ENCODE measurements around the gene AAK1. TPM values are rescaled to one million over a fixed set of nuclear protein-coding genes. Genes with fewer than 3 reads are reported as not detected.
"Not testable (repeated sequence)": the region's sequence is repeated elsewhere in the genome, so short reads cannot be mapped to it uniquely, and the experiment has no call there.

AAK1 gene
- polyA plus RNA-seq, 1 of the 3 experiments (the other 2 are of a cell fraction) = 13.4 TPM

DNA sequence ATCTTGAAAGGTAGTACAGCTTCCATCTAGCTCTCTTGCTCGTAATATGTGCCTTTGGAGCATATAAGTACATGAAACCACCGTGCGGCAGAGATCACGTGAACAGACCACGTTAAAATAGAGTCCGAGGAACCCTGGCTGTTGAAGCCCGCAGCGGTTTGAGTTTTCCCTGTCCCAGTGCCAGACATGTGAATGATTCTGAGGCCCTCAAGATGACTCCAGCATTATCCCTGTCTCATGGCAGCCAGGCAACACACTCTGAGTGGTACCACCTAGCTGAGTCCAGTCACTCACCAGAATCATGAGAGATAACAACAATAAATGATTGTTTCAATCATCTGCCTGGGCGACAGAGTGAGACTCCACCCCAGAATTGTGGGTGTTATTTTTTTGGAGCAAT lies 21.6 kb upstream of the AAK1 start:
- Histone ChIP-seq H3K4me1 (ENCODE audit: control insufficient read depth in 1 of 2, insufficient read depth in 2 of 2, low read depth in 1 of 2, low read length in 1 of 2) (peaks cover 0 to 6% of the 10 kb centered on the region in 2 experiments; a peak in 3 of 4 replicates), H3F3A (replicated peaks; ENCODE audit: insufficient read depth) (peaks cover 21% of the 10 kb centered on the region), H2AFZ (ENCODE audit: low read depth) (no peak overlapping the region), H3K4me2 (no peak overlapping the region), H3K79me2 (ENCODE audit: insufficient read depth) (no peaks in the 10 kb centered on the region), H3K4me3 (ENCODE audit: low read depth in 2 of 2, low read length in 1 of 2) (no peak overlapping the region), H3K9me3 (0 out of 2 replicates have a peak, but pooled peaks cover 3% of the 10 kb centered on the region), H4K20me1 (ENCODE audit: insufficient read depth) (no peaks in the 10 kb centered on the region), H3K9ac (no peak overlapping the region), H3K27ac (ENCODE audit: low read depth in 2 of 2, low read length in 1 of 2) (no peak overlapping the region), H3K36me3 (replicated peaks in 1 of 2; ENCODE audit: control insufficient read depth in 1 of 2, insufficient read depth in 2 of 2, low read length in 1 of 2) (peaks cover 0 to 5% of the 10 kb centered on the region in 2 experiments), H3K27me3 (ENCODE audit: insufficient read depth) (no peaks in the 10 kb centered on the region), H3K9me2 (no peaks in the 10 kb centered on the region)
- TF ChIP-seq RXRA (IDR thresholded peaks at IDR 0.05; ENCODE audit: borderline replicate concordance, low read depth) = no peak
- no peak for TF ChIP-seq RAD21 (IDR thresholded peaks at IDR 0.05; ENCODE audit: low read length)
- no peak for TF ChIP-seq EZH2phosphoT487 (IDR thresholded peaks at IDR 0.05; ENCODE audit: borderline replicate concordance, low read depth)
- no peak for TF ChIP-seq MXI1 (IDR thresholded peaks at IDR 0.05; ENCODE audit: low read depth, low read length)
- no peak for TF ChIP-seq RCOR1 (IDR thresholded peaks at IDR 0.05; ENCODE audit: low read length)
- no peak for TF ChIP-seq USF1 (IDR thresholded peaks at IDR 0.05; ENCODE audit: borderline replicate concordance, low read depth)
- TF ChIP-seq NFIC (IDR thresholded peaks at IDR 0.05; ENCODE audit: borderline replicate concordance) = no peak
- TF ChIP-seq FOSL2 (IDR thresholded peaks at IDR 0.05; ENCODE audit: borderline replicate concordance, low read depth) = no peak
- TF ChIP-seq CTCF (IDR thresholded peaks at IDR 0.05) = no peak
- no peak for TF ChIP-seq EP300 (IDR thresholded peaks at IDR 0.05; ENCODE audit: borderline replicate concordance in 1 of 2, low read depth in 1 of 2, low read length in 1 of 2)
- DNase-seq = no peak
- ChIA-PET CTCF (no interaction called here), POLR2A (no interaction called here)
- WGBS (ENCODE audit: low lambda C conversion rate) = 88% methylated on average over 9 of the region's 9 CpGs

- no peak for DNase-seq
- H3F3A ChIP-seq (replicated peaks; ENCODE audit: insufficient read depth) = peaks cover 21% of the 10 kb centered on the region
- no peak overlapping the region for H2AFZ ChIP-seq (ENCODE audit: low read depth)
- H3K27ac ChIP-seq (ENCODE audit: low read depth in 2 of 2, low read length in 1 of 2) = no peak overlapping the region
- H4K20me1 ChIP-seq (ENCODE audit: insufficient read depth) = no peaks in the 10 kb centered on the region
- peaks cover 0 to 5% of the 10 kb centered on the region in 2 experiments for H3K36me3 ChIP-seq (replicated peaks in 1 of 2; ENCODE audit: control insufficient read depth in 1 of 2, insufficient read depth in 2 of 2, low read length in 1 of 2)
- no peaks in the 10 kb centered on the region for H3K27me3 ChIP-seq (ENCODE audit: insufficient read depth)
- no peaks in the 10 kb centered on the region for H3K79me2 ChIP-seq (ENCODE audit: insufficient read depth)
- H3K9ac ChIP-seq = no peak overlapping the region
- H3K4me1 ChIP-seq (ENCODE audit: control insufficient read depth in 1 of 2, insufficient read depth in 2 of 2, low read depth in 1 of 2, low read length in 1 of 2) = peaks cover 0 to 6% of the 10 kb centered on the region in 2 experiments
- 86% methylated on average over 3 of the region's 3 CpGs for WGBS (ENCODE audit: low lambda C conversion rate)
- H3K9me2 ChIP-seq = no peaks in the 10 kb centered on the region
- H3K4me2 ChIP-seq = no peak overlapping the region
- H3K4me3 ChIP-seq (ENCODE audit: low read depth in 2 of 2, low read length in 1 of 2) = no peak overlapping the region
- POLR2A ChIA-PET = no interaction called here
- CTCF ChIA-PET = no interaction called here
- H3K9me3 ChIP-seq = 0 out of 2 replicates have a peak, but pooled peaks cover 3% of the 10 kb centered on the region
- TF ChIP-seq TEAD4 (IDR thresholded peaks at IDR 0.05; ENCODE audit: borderline replicate concordance, insufficient read depth) (no peak), MEF2A (IDR thresholded peaks at IDR 0.05; ENCODE audit: borderline replicate concordance, low read depth) (no peak), NFIC (IDR thresholded peaks at IDR 0.05; ENCODE audit: borderline replicate concordance) (no peak)
Measured at GRCh38 chr2:69663860-69664259, 20.3 kb upstream of the AAK1 start.

- H3K9me3 ChIP-seq; H3K79me2 ChIP-seq (ENCODE audit: insufficient read depth); H3K4me1 ChIP-seq (ENCODE audit: control insufficient read depth in 1 of 2, insufficient read depth in 2 of 2, low read depth in 1 of 2, low read length in 1 of 2); H3K27ac ChIP-seq (ENCODE audit: low read depth in 2 of 2, low read length in 1 of 2); H2AFZ ChIP-seq (ENCODE audit: low read depth); H3K4me2 ChIP-seq; DNase-seq; CTCF ChIA-PET; H3K9ac ChIP-seq; H4K20me1 ChIP-seq (ENCODE audit: insufficient read depth); H3K27me3 ChIP-seq (ENCODE audit: insufficient read depth); H3K4me3 ChIP-seq (ENCODE audit: low read depth in 2 of 2, low read length in 1 of 2); POLR2A ChIA-PET; H3K36me3 ChIP-seq (replicated peaks in 1 of 2; ENCODE audit: control insufficient read depth in 1 of 2, insufficient read depth in 2 of 2, low read length in 1 of 2); H3K9me2 ChIP-seq: not testable (repeated sequence)
- WGBS (ENCODE audit: low lambda C conversion rate) = 93% methylated on average over 2 of the region's 2 CpGs
- H3F3A ChIP-seq (replicated peaks; ENCODE audit: insufficient read depth) = peaks cover 11% of the 10 kb centered on the region
Measured at GRCh38 chr2:69662547-69662946, 19.0 kb upstream of the AAK1 start.
